Activated naive CD4-positive, alpha-beta T cell treated with anti-CD3 and anti-CD28 coated beads for 36 hours (primary cell): Measurements from ENCODE around the gene SMIM21. TPM values are rescaled to one million over a fixed set of nuclear protein-coding genes. Genes with fewer than 3 reads are reported as not detected.
A peak's percentile ranks its signal among the peaks of the same experiment; 100 is the strongest.

ENCODE experiments used
- CTCF ChIA-PET: fragments of 350-600 bp; sonication (Branson Sonifier 250); formaldehyde crosslinking; loops from one replicate; lab custom pipeline; 2021; ENCODE audit warnings: antibody characterized with exemption; lab: Charles Lee
- DNase-seq: peaks from one replicate; pipeline ENCODE4 v3.0.0-alpha.2; 2020
- H3K27ac Mint-ChIP-seq: one replicate; pipeline ENCODE4 v1.8.0; 2021; ENCODE audit warnings: mild to moderate bottlenecking, mixed read lengths
- H3K27me3 Mint-ChIP-seq: one replicate; pipeline ENCODE4 v1.8.0; 2021; ENCODE audit warnings: low read depth, mixed read lengths
- H3K36me3 Mint-ChIP-seq: one replicate; pipeline ENCODE4 v1.8.0; 2021; ENCODE audit warnings: low read depth, mixed read lengths
- H3K4me1 Mint-ChIP-seq: one replicate; pipeline ENCODE4 v1.8.0; 2021; ENCODE audit warnings: low read depth, mixed read lengths
- H3K4me3 Mint-ChIP-seq: one replicate; pipeline ENCODE4 v1.8.0; 2021; ENCODE audit warnings: mild to moderate bottlenecking, moderate library complexity, mixed read lengths
- H3K9me3 Mint-ChIP-seq: one replicate; pipeline ENCODE4 v1.8.0; 2021; ENCODE audit warnings: mixed read lengths
- intact Hi-C: fragments of 100-400 bp; cut with micrococcal nuclease; formaldehyde crosslinking; loops from one replicate; pipeline ENCODE4 v1.15.1; 2023
- total RNA-seq, 2 experiments: library from RNA; stranded (reverse); gene quantifications; one replicate each; pipeline ENCODE4 v1.2.3, GENCODE V29; 2021

SMIM21 gene
- total RNA-seq, 2 experiments from 2014 or later, result not detected

DNA sequence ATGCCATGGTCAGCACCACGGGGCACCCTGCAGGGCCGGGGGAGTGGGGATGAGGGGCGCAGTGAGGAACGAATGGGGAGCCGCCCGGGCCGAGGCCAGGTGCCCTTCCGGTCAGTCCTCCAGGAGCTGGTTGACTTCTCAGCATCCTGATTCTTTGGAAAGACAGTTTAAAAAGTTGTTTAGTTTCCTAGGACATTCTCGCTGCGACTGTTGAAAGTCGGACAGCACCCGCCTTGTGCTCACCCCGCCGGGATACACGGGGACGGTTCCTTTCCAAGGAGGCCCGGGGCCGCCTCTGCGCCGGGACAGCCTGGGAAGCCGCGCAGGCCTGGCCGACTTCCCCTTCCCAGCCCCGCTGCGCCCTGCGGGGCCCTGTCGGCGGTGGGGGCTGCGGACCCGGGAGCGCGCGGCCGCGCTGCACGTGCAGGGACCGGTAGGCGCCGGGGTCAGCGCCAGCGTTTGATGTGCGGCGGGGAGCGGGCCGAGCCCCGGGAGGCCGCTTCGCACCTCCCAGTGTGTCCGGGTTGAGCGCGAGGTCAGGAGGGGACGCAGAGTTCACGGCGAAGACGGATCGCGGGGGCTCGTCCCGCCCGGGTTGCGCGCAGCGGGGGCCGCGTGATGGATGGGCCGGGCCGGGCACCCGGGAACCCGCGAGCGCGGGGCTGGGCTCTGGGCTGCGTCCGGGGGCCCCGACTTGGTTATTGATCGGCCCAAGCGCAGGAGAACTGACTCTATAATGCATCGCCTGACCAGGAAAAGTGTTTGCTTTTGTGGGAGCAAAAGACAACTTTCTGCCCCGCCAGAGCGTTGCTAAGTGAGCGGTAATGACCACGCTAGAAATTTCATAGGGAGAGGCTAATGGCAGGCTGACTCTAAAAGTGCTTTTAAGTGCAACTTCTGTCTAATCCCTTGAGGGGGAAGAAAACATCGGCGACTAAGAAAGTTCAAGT, 28.0 kb upstream of the SMIM21 start:
- DNase-seq, result no peak
- H3K4me3 Mint-ChIP-seq, result peak overlapping the region; percentile 62
- H3K4me1 Mint-ChIP-seq, result peaks cover 6% of the 10 kb centered on the region
- peaks cover 8% of the 10 kb centered on the region for H3K9me3 Mint-ChIP-seq
- peaks cover 2% of the 10 kb centered on the region for H3K36me3 Mint-ChIP-seq
- no peak overlapping the region for H3K27ac Mint-ChIP-seq
- CTCF ChIA-PET, result no interaction called here
- intact Hi-C loops, result no loop called here
- H3K27me3 Mint-ChIP-seq, result peaks cover 26% of the 10 kb centered on the region

- Mint-ChIP-seq H3K36me3 (peaks cover 2% of the 10 kb centered on the region), H3K4me3 (no peak overlapping the region), H3K27me3 (peaks cover 27% of the 10 kb centered on the region), H3K9me3 (peaks cover 8% of the 10 kb centered on the region), H3K4me1 (peaks cover 6% of the 10 kb centered on the region), H3K27ac (no peak overlapping the region)
- intact Hi-C loops, result no loop called here
- CTCF ChIA-PET, result interaction anchor here (0.7 kb wide), 1 partner anchor 24 kb away, joined by 3 read pairs; no protein-coding TSS in a partner anchor
- DNase-seq, result no peak
Observed at GRCh38 chr18:75454022-75454795, 26.7 kb upstream of the SMIM21 start.

- peaks cover 2% of the 10 kb centered on the region for H3K36me3 Mint-ChIP-seq
- no peak overlapping the region for H3K4me3 Mint-ChIP-seq
- no peaks in the 10 kb centered on the region for H3K4me1 Mint-ChIP-seq
- CTCF ChIA-PET, result no interaction called here
- DNase-seq, result no peak
- H3K27me3 Mint-ChIP-seq, result peaks cover 23% of the 10 kb centered on the region
- no peak overlapping the region for H3K27ac Mint-ChIP-seq
- peaks cover 10% of the 10 kb centered on the region for H3K9me3 Mint-ChIP-seq
- intact Hi-C loops, result no loop called here
Observed at GRCh38 chr18:75450906-75451305, 23.4 kb upstream of the SMIM21 start.

DNA sequence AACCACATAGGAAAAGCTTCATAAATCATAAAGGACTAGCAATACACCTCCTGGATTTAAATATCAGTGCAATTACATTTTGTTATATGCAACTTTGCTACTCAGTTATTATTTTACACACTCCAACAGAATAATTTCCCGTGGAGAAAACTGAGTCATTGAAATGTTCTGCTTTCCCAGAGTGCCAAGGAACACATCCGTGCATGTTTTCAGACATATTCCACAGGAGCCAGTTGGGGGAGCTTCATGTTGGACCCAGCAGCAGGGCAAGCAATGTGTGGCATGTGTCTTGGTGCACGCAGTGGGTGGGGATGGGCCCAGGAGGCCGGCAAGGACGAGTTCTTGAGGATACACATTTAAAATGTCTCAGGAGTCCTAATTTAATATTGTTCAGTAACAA, 14.4 kb upstream of the SMIM21 start:
- H3K9me3 Mint-ChIP-seq, result no peaks in the 10 kb centered on the region
- no peak overlapping the region for H3K27ac Mint-ChIP-seq
- H3K36me3 Mint-ChIP-seq, result no peaks in the 10 kb centered on the region
- intact Hi-C loops, result no loop called here
- DNase-seq, result no peak
- H3K4me1 Mint-ChIP-seq, result peaks cover 7% of the 10 kb centered on the region
- H3K4me3 Mint-ChIP-seq, result no peak overlapping the region
- CTCF ChIA-PET, result interaction anchor here (0.6 kb wide), 1 partner anchor 58 kb away, joined by 4 read pairs; no protein-coding TSS in a partner anchor
- H3K27me3 Mint-ChIP-seq, result peaks cover 10% of the 10 kb centered on the region

DNA sequence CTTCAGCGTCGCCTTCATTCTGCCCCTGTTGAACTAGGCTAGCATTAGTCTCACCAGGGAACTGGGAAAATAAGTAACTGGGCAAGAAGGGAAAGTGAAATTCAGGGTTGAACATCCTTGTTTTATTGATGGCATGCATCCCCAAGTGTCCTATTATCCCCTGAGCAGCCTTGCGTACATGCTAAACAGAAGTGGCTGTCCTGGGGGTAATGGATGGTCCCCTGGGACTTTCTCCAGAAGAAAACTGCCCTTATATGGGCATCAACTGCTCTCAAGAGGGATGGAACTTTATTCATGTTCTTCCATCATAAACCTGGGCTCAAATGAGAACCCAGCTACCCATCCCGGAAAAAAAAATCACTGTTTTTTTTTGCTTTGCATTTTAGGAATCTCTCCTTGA, 11.8 kb upstream of the SMIM21 start:
- no peaks in the 10 kb centered on the region for H3K9me3 Mint-ChIP-seq
- no peak for DNase-seq
- H3K27me3 Mint-ChIP-seq, result peaks cover 10% of the 10 kb centered on the region
- H3K36me3 Mint-ChIP-seq, result no peaks in the 10 kb centered on the region
- H3K4me1 Mint-ChIP-seq, result peaks cover 5% of the 10 kb centered on the region
- no peak overlapping the region for H3K27ac Mint-ChIP-seq
- intact Hi-C loops, result no loop called here
- H3K4me3 Mint-ChIP-seq, result no peak overlapping the region
- CTCF ChIA-PET, result no interaction called here

- no peak overlapping the region for H3K4me3 Mint-ChIP-seq
- DNase-seq, result no peak
- H3K27me3 Mint-ChIP-seq, result peaks cover 10% of the 10 kb centered on the region
- intact Hi-C loops, result no loop called here
- H3K36me3 Mint-ChIP-seq, result no peaks in the 10 kb centered on the region
- H3K9me3 Mint-ChIP-seq, result no peaks in the 10 kb centered on the region
- H3K27ac Mint-ChIP-seq, result no peak overlapping the region
- peaks cover 3% of the 10 kb centered on the region for H3K4me1 Mint-ChIP-seq
- CTCF ChIA-PET, result no interaction called here
Observed at GRCh38 chr18:75438891-75439290, 11.4 kb upstream of the SMIM21 start.

- no peak for DNase-seq
- H3K36me3 Mint-ChIP-seq, result no peaks in the 10 kb centered on the region
- CTCF ChIA-PET, result no interaction called here
- no peaks in the 10 kb centered on the region for H3K4me1 Mint-ChIP-seq
- H3K9me3 Mint-ChIP-seq, result no peaks in the 10 kb centered on the region
- intact Hi-C loops, result no loop called here
- no peak overlapping the region for H3K27ac Mint-ChIP-seq
- no peak overlapping the region for H3K4me3 Mint-ChIP-seq
- peaks cover 10% of the 10 kb centered on the region for H3K27me3 Mint-ChIP-seq
Observed at GRCh38 chr18:75437979-75438378, 10.5 kb upstream of the SMIM21 start.

GRCh38 chr18:75433098-75433497, 5.6 kb upstream of the SMIM21 start:
- no peaks in the 10 kb centered on the region for H3K36me3 Mint-ChIP-seq
- no peak for DNase-seq
- no peaks in the 10 kb centered on the region for H3K9me3 Mint-ChIP-seq
- H3K4me3 Mint-ChIP-seq, result no peak overlapping the region
- no peak overlapping the region for H3K27ac Mint-ChIP-seq
- intact Hi-C loops, result no loop called here
- no peaks in the 10 kb centered on the region for H3K4me1 Mint-ChIP-seq
- no peaks in the 10 kb centered on the region for H3K27me3 Mint-ChIP-seq
- CTCF ChIA-PET, result no interaction called here

GRCh38 chr18:75429975-75430374, 2.5 kb upstream of the SMIM21 start:
- DNase-seq, result no peak
- Mint-ChIP-seq H3K4me3 (no peak overlapping the region), H3K4me1 (no peaks in the 10 kb centered on the region), H3K9me3 (no peaks in the 10 kb centered on the region), H3K27ac (no peak overlapping the region), H3K27me3 (peaks cover 2% of the 10 kb centered on the region), H3K36me3 (no peaks in the 10 kb centered on the region)
- CTCF ChIA-PET, result no interaction called here
- intact Hi-C loops, result no loop called here

- CTCF ChIA-PET, result no interaction called here
Observed at GRCh38 chr18:75428490-75428889, 987 bp upstream of the SMIM21 start.

DNA sequence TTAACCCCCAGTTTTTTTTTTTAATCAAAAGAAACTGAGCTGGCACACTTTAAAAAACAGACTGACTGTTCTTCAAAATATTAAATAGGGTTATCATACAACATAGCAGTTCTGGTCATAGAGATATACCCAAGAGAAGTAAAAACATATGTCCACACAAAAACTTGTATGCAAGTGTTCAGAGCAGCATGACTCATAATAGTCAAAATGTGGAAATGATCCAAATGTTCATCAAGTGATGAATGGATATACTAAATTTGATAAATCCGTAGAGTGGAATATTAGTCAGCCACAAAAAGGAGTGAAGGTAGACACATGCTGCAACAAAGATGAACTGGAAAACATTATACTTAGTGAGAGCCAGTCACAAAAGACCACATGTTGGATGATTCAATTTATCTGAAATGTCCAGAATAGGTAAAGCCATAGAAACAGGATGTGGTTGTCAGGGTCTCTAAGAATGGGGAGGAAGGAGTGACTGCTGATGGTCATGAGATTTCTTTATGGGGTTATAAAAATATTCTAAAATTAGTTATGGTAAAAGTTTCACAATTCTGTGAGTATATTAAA, 5.1 kb downstream of the SMIM21 start:
- Mint-ChIP-seq H3K27ac (no peak overlapping the region), H3K4me3 (no peak overlapping the region), H3K36me3 (no peaks in the 10 kb centered on the region), H3K27me3 (peaks cover 2% of the 10 kb centered on the region), H3K4me1 (no peaks in the 10 kb centered on the region), H3K9me3 (no peaks in the 10 kb centered on the region)
- no peak for DNase-seq
- intact Hi-C loops, result no loop called here
- CTCF ChIA-PET, result interaction anchor here (2.0 kb wide), 1 partner anchor 12 kb away, joined by 6 read pairs; no protein-coding TSS in a partner anchor

More at GRCh38 chr18:75428490-75428889, 987 bp upstream of the SMIM21 start:
- H3K36me3 Mint-ChIP-seq, result no peaks in the 10 kb centered on the region
- no peaks in the 10 kb centered on the region for H3K4me1 Mint-ChIP-seq
- intact Hi-C loops, result no loop called here
- DNase-seq, result no peak
- no peak overlapping the region for H3K27ac Mint-ChIP-seq
- H3K4me3 Mint-ChIP-seq, result no peak overlapping the region
- peaks cover 2% of the 10 kb centered on the region for H3K27me3 Mint-ChIP-seq
- no peaks in the 10 kb centered on the region for H3K9me3 Mint-ChIP-seq

DNA sequence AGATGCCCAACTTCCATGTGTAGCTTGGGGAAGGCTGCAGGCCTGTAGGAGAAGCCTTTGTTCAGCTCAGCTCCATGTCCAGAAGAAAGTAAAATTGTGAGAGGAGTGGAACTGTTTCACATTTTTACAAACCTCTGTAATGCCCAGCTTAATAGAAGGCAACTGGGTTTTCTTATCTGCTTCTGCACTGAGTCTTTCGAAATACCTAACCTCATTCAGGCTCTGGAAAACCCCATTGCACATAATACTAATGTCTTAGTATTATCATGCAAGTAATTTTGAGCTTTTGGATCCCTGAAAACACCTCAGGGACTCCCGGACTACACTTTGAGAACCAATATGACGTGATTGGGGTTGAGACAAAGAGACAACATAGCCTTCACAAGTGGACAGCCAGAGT, 5.8 kb downstream of the SMIM21 start:
- Mint-ChIP-seq H3K27me3 (peaks cover under 1% of the 10 kb centered on the region), H3K4me1 (no peaks in the 10 kb centered on the region), H3K27ac (no peak overlapping the region), H3K36me3 (no peaks in the 10 kb centered on the region), H3K4me3 (no peak overlapping the region), H3K9me3 (no peaks in the 10 kb centered on the region)
- no peak for DNase-seq
- intact Hi-C loops, result no loop called here
- CTCF ChIA-PET, result interaction anchor here (2.0 kb wide), 1 partner anchor 11 kb away, joined by 6 read pairs; no protein-coding TSS in a partner anchor
